GM13976 (cell line): ENCODE measurements around the gene PASK.

ENCODE experiments used
- DNase-seq: peaks from one replicate; pipeline ENCODE4 v3.0.0; 2012; ENCODE audit warnings: low spot score
- CTCF ChIP-seq: IDR thresholded peaks from 2 replicates; pipeline ENCODE4 v1.5.1; 2012; ENCODE audit warnings: borderline replicate concordance, mild to moderate bottlenecking; ENCODE audit not compliant: insufficient read depth; ENCODE audit errors: extremely low read depth, missing control alignments, control extremely low read depth
- in situ Hi-C: fragments of 300-500 bp; cut with MboI; formaldehyde crosslinking; loops from one replicate; pipeline ENCODE4 v1.12.0; 2022; ENCODE audit warnings: low sequenced_read_pairs, mixed read lengths, inconsistent platforms; ENCODE audit not compliant: unreplicated experiment

The PASK gene

GRCh38 chr2:241073166-241074064 lies 75.9 kb downstream of the PASK start:
- DNase-seq, result no peak
- no peak for TF ChIP-seq CTCF
- in situ Hi-C loops, result no loop called here

GRCh38 chr2:241072553-241073165 lies 76.6 kb downstream of the PASK start:
- in situ Hi-C loops, result no loop called here
- DNase-seq, result no peak
- no peak for TF ChIP-seq CTCF

GRCh38 chr2:241072151-241072550 lies 77.1 kb downstream of the PASK start:
- TF ChIP-seq CTCF, result no peak
- in situ Hi-C loops, result no loop called here

GRCh38 chr2:241071677-241072111 lies 77.6 kb downstream of the PASK start:
- no peak for DNase-seq
- TF ChIP-seq CTCF, result no peak
- in situ Hi-C loops, result no loop called here

More at GRCh38 chr2:241072151-241072550, 77.1 kb downstream of the PASK start:
- DNase-seq, result no peak

- TF ChIP-seq CTCF, result no peak
- DNase-seq, result no peak
- in situ Hi-C loops, result no loop called here
These were observed 78.2 kb downstream of the PASK start for GRCh38 chr2:241070811-241071676.

GRCh38 chr2:241070361-241070760 lies 78.9 kb downstream of the PASK start:
- DNase-seq, result no peak
- in situ Hi-C loops, result no loop called here
- TF ChIP-seq CTCF, result no peak
